ENCODE data around the gene SMC6. TPM values are rescaled to one million over a fixed set of nuclear protein-coding genes. Genes with fewer than 3 reads are reported as not detected.
A peak's percentile ranks its signal among the peaks of the same experiment; 100 is the strongest.

The SMC6 gene
- total RNA-seq, 1 donor from 2014 or later, result 21.4 TPM

DNA sequence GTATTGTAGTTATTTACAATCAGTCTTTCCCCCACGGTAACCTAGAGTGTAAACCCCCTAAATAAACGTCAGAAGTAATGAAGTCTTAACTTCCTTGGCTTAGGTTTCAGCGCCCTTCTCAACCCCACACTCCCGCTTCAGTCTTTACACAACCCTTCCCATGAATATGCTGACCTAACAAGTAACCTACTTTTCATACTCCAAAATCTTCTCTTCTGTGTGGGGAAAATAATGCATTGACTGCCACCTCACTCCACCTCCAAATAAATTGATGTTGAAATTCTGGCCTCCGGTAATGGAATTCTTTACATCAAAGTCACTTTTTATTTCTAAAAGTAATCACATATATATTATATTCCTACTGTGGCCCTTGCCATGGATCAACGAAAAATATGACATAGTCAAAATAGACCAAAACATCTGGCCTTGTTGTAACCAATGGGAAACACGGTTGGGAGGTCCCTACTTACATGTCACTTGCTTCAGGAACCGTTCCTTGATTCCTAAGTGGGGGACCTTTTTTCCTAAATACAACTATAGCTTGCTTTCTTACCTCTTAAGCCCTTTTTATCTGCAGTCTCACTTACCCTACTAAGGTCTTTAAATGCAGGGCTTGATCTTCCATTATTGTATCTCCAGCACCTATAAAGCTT is 1.3 kb upstream of the SMC6 start:
- peak overlapping the region; percentile 83 for H3K4me3 ChIP-seq (ENCODE audit: low read depth, low read length)
- TF ChIP-seq, protein P1, sequence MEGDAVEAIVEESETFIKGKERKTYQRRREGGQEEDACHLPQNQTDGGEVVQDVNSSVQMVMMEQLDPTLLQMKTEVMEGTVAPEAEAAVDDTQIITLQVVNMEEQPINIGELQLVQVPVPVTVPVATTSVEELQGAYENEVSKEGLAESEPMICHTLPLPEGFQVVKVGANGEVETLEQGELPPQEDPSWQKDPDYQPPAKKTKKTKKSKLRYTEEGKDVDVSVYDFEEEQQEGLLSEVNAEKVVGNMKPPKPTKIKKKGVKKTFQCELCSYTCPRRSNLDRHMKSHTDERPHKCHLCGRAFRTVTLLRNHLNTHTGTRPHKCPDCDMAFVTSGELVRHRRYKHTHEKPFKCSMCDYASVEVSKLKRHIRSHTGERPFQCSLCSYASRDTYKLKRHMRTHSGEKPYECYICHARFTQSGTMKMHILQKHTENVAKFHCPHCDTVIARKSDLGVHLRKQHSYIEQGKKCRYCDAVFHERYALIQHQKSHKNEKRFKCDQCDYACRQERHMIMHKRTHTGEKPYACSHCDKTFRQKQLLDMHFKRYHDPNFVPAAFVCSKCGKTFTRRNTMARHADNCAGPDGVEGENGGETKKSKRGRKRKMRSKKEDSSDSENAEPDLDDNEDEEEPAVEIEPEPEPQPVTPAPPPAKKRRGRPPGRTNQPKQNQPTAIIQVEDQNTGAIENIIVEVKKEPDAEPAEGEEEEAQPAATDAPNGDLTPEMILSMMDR (conservative IDR thresholded peaks at IDR 0.05; ENCODE audit: low read depth, low read length), result no peak
- DNase-seq (ENCODE audit: low read depth), result no peak

DNA sequence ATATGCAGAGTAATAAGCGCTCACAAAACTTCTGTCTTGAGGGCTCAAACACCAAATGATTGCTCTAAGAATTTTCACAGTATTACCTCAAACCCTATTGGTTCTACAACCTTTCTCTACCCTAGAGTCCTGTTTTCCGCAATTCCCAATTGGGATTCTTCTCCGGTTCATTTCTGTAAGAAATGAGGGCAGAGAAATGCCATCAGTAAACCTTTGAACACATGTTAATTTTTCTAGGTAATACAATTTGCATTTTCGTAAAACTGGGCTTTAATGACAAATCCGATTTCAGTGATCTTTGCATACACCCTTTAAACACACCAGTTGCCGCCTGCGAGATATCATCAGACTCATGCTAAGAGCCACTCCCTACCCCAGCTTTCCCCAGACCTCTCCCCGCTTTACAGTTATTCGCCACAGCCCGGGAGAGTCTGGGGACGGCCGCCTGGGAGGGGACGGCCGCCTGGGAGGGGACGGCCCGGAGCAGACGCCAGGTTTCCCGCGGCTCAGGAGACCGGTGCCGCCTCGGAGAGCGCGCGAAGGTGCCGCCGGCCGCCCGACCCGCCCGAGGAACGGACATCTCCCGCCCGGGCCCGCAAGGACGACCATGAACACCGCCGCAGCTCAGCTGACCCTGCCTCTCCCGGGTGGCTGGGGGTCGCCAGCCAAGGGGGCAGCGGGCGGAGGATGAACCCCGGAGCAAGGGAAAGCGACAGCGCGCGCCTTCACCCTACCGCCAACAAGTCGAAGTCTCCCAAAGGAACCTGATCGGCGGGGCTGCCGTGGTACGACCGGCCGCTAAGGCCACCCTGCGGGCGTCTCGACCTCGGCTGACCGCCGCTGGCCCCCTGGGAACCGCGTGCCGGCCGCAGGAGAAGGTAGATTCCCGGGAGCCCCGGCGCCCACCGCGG is 463 bp downstream of the SMC6 start:
- DNase-seq (ENCODE audit: low read depth), result no peak
- peak overlapping the region; percentile 83 for H3K4me3 ChIP-seq (ENCODE audit: low read depth, low read length)
- TF ChIP-seq, protein P1 (conservative IDR thresholded peaks at IDR 0.05; ENCODE audit: low read depth, low read length), result no peak

DNA sequence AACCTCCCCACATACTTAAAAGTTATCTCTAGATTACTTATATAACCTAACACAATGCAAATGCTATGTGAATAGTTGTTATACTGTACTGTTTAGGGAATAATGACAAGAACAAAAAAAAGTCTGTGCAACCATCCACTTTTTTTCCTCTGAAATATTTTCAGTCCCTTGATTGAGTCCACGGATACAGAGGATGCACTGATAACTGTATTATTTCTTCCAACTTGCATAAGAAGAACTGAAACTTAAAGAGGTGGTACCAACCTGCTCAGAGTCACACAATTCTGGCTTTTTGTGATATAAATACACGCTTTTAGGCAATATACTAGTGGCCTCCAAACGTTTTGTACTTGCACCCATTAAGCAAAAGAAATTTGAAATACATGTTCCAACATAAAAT is 1.4 kb downstream of the SMC6 start:
- DNase-seq (ENCODE audit: low read depth), result no peak
- peak overlapping the region; percentile 83 for H3K4me3 ChIP-seq (ENCODE audit: low read depth, low read length)
- TF ChIP-seq, protein P1 (conservative IDR thresholded peaks at IDR 0.05; ENCODE audit: low read depth, low read length), result no peak

DNA sequence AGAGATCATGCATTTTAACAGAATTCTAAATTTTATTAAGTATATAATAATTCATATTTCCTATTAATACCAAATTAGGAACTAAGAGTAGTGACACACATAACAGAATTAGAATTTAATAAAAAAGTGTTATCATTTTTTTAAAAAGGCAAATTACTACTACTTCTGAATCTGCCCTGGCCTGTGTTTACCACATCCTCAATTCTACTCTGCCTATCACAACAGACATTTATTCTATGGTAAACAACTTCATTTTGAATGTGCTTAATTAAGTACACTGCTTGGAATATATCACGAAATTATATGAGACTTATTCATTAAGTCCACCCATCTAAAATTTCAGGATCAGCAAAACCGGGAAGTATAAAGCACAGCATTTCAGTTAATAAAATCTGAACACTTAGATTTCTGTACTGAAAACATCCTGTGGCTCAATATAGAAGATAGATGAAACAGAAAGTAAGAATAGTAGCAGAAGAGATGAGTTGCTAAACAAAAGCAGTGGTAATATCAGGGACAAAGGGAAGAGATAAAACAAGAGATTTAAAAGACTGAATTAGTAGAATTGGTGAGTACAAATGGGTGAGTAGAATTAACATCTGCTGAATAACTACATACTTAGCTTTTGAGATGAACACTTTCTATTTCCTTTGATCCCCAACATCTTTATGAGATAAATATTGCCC is 3.7 kb downstream of the SMC6 start:
- no peak overlapping the region for H3K4me3 ChIP-seq (ENCODE audit: low read depth, low read length)
- no peak for DNase-seq (ENCODE audit: low read depth)
- TF ChIP-seq, protein P1 (conservative IDR thresholded peaks at IDR 0.05; ENCODE audit: low read depth, low read length), result no peak

DNA sequence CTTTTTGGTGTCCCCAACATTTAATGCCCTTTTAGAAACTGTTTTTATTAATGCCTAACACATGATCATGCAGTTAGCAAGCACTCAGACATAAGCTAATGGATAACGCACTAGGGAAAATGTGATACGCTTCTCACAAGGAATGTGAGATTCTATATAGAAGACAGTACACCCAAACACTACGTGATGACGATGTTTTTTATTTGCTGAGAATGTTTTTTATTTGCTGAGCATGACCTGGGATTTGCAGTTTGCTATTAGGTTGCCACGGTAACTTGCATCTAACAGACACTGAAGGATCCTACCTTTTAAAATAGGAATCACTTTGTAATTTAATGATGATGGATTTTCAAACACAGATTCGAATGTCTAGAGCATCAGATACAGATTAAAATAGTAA is 4.9 kb downstream of the SMC6 start:
- DNase-seq (ENCODE audit: low read depth), result no peak
- TF ChIP-seq, protein P1 (conservative IDR thresholded peaks at IDR 0.05; ENCODE audit: low read depth, low read length), result no peak
- no peak overlapping the region for H3K4me3 ChIP-seq (ENCODE audit: low read depth, low read length)

DNA sequence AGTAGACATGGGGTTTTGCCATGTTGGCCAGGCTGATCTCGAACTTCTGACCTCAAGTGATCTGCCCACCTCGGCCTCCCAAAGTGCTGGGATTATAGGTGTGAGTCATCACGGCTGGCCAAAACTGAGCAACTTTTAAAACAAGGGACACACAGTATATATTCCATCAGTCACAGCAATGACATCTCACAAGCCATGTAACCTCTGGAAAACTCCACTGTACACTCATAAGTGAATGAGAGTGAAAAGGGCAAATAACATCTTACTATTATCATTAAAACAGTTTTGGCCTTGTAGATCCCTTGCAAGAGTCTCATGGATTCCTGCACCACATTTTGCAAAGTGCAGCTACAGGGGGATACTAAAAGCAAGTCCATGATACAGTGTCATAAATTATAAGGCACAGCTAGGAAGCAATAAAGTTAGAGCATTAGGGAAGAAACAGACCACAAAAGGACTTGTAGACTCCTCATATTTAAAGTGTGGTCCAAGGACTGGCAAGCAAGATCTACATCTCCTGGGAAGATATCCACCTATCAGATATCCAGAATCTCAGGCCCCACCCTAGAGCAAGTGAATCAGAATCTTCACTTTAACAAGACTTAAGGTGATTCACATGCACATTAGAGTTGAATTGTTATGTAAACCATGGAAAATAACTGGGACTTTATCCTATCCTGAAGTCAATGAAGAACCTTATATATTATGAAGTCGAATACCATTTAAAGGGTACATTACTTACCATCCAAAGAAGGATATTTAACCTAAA is 5.7 kb downstream of the SMC6 start:
- no peak for DNase-seq (ENCODE audit: low read depth)
- TF ChIP-seq, protein P1 (conservative IDR thresholded peaks at IDR 0.05; ENCODE audit: low read depth, low read length), result no peak
- no peak overlapping the region for H3K4me3 ChIP-seq (ENCODE audit: low read depth, low read length)
